RWPE1 (cell line): Measurements from ENCODE around the gene ALKAL2.

Experiments used
- CTCF ChIA-PET: fragments of 350-600 bp; sonication (Branson Sonifier 250); formaldehyde crosslinking; extraction: SDS; loops from one replicate; lab custom pipeline; 2021; lab: Yijun Ruan, JAX
- POLR2A ChIA-PET: fragments of 400-600 bp; formaldehyde crosslinking; extraction: SDS; loops from one replicate; lab custom pipeline; 2020; ENCODE audit warnings: antibody characterized with exemption; ENCODE audit not compliant: low non-redundant PET; lab: Yijun Ruan, JAX
- DNase-seq: peaks from one replicate; pipeline ENCODE4 v3.0.0; 2012; ENCODE audit warnings: low spot score
- H3K27ac ChIP-seq: fragments of 450-650 bp; 2 replicates; pipeline ENCODE4 v1.5.1; 2017
- TF ChIP-seq, protein P1 (sequence below): fragments of 450-650 bp; conservative IDR thresholded peaks from 2 replicates; pipeline ENCODE4 v1.5.1; 2017; ENCODE audit warnings: low read depth, mild to moderate bottlenecking

Gene ALKAL2

DNA sequence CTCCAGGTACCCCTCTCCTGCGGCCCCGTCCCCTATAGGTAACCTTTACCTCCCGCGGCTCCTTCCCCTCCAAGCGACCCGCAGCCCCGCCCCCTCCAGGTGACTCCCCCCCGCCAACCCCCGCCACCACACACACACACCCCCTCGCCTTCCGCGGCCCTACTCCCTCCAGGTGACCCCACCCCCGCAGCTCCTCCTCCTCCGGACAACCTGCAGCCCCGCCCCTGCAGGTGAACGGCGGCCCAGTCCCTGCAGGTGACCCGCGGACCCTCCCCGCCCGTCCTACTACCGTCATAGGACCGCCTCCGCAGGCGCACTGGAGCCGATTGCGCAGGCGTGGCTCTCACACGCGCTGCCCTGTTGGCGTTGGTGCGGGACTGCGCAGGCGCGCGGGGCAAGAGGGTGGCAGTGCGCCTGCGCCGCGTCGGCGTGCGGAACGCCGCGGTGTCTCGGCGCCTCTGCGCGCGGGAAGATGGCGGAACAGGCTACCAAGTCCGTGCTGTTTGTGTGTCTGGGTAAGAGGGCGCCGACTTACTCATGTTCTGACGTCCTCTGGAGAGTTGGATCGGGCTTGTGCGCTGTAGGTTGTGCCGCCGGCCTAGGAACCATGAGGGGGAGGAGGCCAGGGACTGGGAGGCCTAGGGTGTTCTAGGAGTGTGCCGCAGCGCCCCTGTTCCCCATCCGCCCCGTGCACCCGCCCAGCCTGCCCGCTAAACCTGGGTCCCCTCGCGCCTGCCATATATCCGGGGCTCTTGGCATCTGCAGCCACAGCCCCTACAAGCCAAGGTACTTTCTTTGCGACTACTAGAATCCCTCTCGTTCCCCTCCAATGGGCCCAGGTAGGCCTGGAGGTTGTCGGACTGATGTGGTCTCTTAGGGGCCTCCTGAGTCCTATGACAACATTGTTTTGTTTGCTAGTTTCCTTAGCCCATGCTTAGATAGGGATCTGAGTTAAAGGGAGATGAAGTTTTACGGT is 23.1 kb downstream of the ALKAL2 start, which contains the start of gene ACP1:
Gene ACP1 (plus strand): TSS at position 455 of the 976 bp plus-strand sequence. CDS start 18 bp downstream, at position 473.
- TF ChIP-seq, protein P1, sequence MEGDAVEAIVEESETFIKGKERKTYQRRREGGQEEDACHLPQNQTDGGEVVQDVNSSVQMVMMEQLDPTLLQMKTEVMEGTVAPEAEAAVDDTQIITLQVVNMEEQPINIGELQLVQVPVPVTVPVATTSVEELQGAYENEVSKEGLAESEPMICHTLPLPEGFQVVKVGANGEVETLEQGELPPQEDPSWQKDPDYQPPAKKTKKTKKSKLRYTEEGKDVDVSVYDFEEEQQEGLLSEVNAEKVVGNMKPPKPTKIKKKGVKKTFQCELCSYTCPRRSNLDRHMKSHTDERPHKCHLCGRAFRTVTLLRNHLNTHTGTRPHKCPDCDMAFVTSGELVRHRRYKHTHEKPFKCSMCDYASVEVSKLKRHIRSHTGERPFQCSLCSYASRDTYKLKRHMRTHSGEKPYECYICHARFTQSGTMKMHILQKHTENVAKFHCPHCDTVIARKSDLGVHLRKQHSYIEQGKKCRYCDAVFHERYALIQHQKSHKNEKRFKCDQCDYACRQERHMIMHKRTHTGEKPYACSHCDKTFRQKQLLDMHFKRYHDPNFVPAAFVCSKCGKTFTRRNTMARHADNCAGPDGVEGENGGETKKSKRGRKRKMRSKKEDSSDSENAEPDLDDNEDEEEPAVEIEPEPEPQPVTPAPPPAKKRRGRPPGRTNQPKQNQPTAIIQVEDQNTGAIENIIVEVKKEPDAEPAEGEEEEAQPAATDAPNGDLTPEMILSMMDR, result no peak
- CTCF ChIA-PET, result no interaction called here
- DNase-seq, result peak; percentile 99
- peak within 1 kb of the TSS; percentile 76 for H3K27ac ChIP-seq
- POLR2A ChIA-PET, result interaction anchor here (0.6 kb wide), 2 partner anchors 391 to 791 kb away, joined by 3 read pairs; no protein-coding TSS in a partner anchor

DNA sequence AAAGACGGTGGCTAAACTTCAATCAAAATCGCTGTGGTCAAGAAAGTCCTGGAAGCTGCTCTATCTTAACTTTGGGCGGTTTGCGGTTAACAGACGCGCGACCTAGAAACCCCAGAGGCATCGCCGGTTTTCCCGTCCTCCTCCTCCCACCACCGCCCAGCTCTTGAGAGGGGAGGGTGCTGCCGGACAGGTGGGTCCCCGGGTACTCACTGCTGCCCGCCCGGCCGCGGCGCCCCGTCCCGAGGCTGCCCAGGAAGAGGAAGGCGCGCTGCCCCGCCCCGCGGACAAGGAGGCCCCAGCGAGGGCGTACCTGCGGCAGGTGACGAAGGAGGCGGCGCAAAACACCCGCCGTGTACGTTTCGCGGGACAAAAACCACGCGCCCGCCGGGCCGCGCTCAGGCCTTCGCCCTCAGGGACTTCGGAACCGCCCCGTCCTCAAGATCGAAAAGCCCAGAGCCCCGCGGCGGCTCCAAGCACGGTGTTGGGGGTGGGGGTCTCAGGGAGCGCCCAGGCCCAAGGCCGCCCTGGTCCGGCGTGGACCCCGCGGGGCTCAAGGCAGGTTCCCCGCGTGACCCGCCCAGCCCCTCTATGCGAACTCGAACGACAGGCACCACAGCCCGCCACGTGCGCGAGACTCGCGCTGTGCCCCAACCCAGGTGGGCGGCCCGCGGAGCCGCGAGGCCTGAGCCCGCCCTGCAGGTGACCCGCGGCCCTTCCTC is 24.0 kb downstream of the ALKAL2 start, which contains the start of gene SH3YL1:
Gene SH3YL1 (minus strand): TSS at position 259 of the 719 bp plus-strand sequence. CDS start 48 bp downstream, at position 211.
- peak within 1 kb of the TSS; percentile 76 for H3K27ac ChIP-seq
- TF ChIP-seq, protein P1, result no peak
- DNase-seq, result peak; percentile 50
- POLR2A ChIA-PET, result interaction anchor here (0.6 kb wide), 2 partner anchors 392 to 792 kb away, joined by 3 read pairs; no protein-coding TSS in a partner anchor
- CTCF ChIA-PET, result no interaction called here

DNA sequence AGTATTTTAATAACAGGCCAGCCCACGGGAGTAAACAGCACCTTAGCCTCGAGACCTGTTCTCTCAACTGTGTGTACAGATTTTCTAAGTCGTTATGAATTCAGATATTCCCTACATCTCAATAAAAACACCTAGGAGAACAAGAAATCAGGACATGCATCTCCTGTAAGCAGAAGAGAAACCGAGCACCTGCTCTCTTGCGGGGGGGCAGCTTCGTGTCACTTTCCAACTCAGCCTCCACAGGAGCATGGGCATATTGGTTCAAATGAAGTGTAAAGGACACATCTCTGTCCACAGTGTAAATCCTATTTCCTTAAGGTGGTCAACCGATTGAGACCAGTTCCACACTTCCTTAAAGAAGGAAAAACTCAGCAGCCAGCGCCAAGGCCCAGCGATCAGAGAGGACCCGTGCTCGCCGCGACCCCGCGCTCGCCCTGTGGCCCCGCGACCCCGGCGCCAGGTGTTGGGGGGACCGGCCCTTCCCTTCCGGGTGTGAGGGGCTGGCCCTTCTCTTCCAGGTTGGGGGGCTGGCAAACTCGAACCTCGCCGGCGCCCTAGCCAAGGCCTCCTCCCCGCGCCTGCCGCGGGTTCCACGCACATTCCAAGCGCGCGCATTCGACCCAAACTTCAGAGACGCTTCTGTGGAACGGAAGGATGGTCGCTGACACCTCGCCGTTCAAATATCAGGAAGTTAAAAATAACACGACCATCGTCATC is 24.7 kb downstream of the ALKAL2 start:
- ChIA-PET CTCF (no interaction called here), POLR2A (no interaction called here)
- TF ChIP-seq, protein P1, result no peak
- no peak overlapping the region for H3K27ac ChIP-seq
- no peak for DNase-seq

DNA sequence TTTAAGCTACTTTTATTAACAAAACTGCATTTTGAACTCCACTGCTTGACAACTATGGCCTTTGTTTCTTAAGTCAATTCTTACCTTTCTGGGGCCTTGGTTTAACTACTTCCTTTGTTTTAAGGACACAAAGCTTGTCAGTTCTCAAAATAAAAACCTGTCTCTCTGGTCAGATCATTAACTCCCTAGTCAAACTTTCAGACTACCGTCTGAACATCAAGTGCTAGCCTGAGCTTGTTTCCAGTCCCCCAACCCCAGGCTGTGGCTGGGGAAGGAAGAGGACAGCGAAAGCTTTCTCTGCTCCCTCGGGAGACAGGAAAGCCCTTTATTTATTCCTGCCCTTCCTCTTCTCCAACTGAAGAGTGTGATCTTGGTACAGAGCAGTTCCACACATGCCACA is 25.8 kb downstream of the ALKAL2 start:
- TF ChIP-seq, protein P1, result no peak
- CTCF ChIA-PET, result interaction anchor here (0.8 to 1.0 kb wide), 3 partner anchors 15 to 28 kb away, joined by 3 read pairs; no protein-coding TSS in a partner anchor
- DNase-seq, result no peak

DNA sequence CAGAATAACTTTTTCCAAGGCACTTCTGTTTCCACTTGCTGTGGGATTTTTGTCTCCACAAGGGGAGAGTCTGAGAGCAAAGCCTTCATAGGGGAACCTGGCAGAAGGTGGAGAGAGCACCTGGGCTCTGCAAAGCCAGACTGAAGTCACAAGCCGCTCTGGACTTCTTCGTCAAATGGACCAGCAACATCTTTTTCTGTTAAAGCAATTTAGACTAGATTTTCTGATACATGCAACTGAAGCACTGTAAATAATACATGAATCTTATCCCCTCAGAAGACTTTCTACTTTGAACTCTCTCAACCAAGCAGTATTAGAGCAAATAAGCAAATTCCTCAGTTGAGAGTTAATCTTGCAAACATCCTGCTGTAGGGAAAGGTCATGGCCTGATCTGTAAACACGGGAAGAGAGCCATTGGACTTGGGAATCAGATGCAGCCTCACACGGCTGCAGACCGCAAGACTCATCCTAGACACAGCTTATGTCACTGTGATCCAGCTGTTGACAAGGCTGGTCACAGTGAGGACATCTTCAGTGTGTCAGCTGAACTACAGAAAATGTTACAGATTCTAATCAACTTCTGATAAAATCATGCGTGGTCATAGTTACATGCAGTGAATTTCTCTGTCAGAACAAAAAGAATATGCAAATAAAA is 27.3 kb downstream of the ALKAL2 start:
- CTCF ChIA-PET, result no interaction called here
- TF ChIP-seq, protein P1, result no peak
- POLR2A ChIA-PET, result no interaction called here
- no peak for DNase-seq
- H3K27ac ChIP-seq, result no peak overlapping the region

More for the DNA sequence above, 25.8 kb downstream of the ALKAL2 start:
- POLR2A ChIA-PET, result no interaction called here
- no peak overlapping the region for H3K27ac ChIP-seq
